Muscle of leg (tissue), 11 donors: Measurements from ENCODE around the gene PROX2. TPM values are rescaled to one million over a fixed set of nuclear protein-coding genes. Genes with fewer than 3 reads are reported as not detected.

ENCODE experiments used
- DNase-seq: peaks from one replicate; pipeline ENCODE4 v3.0.0; 2013
- H3K27ac ChIP-seq: one replicate; pipeline ENCODE4 v1.5.1; 2013; ENCODE audit warnings: mild to moderate bottlenecking, low read length, control low read depth
- H3K27me3 ChIP-seq: one replicate; pipeline ENCODE4 v1.6.1; 2013; ENCODE audit warnings: low read length; ENCODE audit not compliant: control insufficient read depth, insufficient read depth
- H3K36me3 ChIP-seq: one replicate; pipeline ENCODE4 v1.6.1; 2013; ENCODE audit warnings: low read length; ENCODE audit not compliant: control insufficient read depth, insufficient read depth
- H3K4me1 ChIP-seq: one replicate; pipeline ENCODE4 v1.6.1; 2013; ENCODE audit warnings: low read length; ENCODE audit not compliant: control insufficient read depth, insufficient read depth
- H3K4me3 ChIP-seq: one replicate; pipeline ENCODE4 v1.5.1; 2013; ENCODE audit warnings: low read length, control low read depth
- H3K9me3 ChIP-seq: replicated peaks from 2 replicates; pipeline ENCODE4 v1.6.1; 2013; ENCODE audit warnings: low read depth, low read length; ENCODE audit not compliant: control insufficient read depth
- WGBS: methylation state at CpG from one replicate; pipeline ENCODE4 v1.1.5; 2013; ENCODE audit warnings: missing lambda C conversion rate; ENCODE audit not compliant: insufficient coverage; 5-methylcytosine and 5-hydroxymethylcytosine counted together
- polyA plus RNA-seq, 8 donors: library from polyadenylated mRNA; unstranded; fragments of 120-200 nt; gene quantifications; one replicate each; pipeline versions ENCODE4 v1.2.1 to v1.2.3, GENCODE V29; 2013; ENCODE audit warnings: inconsistent platforms in 1 of 8, low replicate concordance in 1 of 8; ENCODE audit not compliant: insufficient read length in 8 of 8, insufficient read depth in 1 of 8
- total RNA-seq: library from RNA; stranded (reverse); fragments of 120-200 nt; gene quantifications from one replicate; pipeline ENCODE4 v1.2.4, GENCODE V29; 2013

The PROX2 gene
- total and polyA plus RNA-seq, 9 donors, result 0.06 to 1.1 (median 0.34) TPM; not detected in 1

DNA sequence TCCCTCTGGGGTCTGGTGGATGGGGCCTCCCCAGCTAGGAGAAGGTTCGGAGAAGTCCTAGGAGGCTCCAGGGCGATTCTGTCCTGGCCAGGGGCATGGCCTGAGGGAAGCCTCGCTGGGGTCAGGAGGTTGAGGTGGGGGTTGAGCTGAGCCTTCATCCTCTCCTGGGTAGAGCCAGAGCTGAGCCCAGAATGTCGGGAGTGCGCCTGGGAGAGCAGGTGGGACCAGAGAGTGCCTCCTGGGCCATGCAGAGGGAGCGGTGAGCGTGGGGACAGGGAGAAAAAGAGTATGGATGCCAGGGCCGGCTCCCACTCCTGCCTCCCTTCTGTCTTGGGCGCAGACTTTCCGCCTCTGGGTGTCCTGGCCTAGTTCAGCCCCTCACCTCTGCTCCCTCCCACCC, 34.0 kb upstream of the PROX2 start:
- H3K36me3 ChIP-seq, result peaks cover 16% of the 10 kb centered on the region
- H3K27me3 ChIP-seq, result no peaks in the 10 kb centered on the region
- no peak overlapping the region for H3K27ac ChIP-seq
- peaks cover 49% of the 10 kb centered on the region for H3K4me1 ChIP-seq
- DNase-seq, result no peak
- H3K4me3 ChIP-seq, result no peak overlapping the region
- no peaks in the 10 kb centered on the region for H3K9me3 ChIP-seq
- WGBS, result 84% methylated on average over 8 of the region's 10 CpGs

DNA sequence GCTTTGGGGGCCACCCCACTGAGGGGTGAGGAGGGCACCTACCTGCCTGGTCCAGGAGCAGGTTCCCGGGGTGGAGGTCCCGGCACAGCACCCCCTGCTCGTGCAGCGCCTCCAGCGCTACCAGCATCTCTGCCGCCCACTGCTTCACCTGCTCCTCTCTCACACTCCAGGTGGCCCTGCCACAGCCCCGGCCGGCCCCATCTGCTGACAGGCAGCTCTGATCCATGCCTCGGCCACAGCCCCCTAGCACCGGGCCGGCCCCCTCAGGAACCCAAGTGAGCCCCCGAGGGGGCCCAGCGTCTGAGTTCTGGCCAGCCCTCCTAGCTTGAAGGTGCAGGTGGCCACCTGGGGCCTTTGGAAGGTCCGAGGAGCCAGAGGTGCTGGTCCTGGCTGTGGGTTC, 33.6 kb upstream of the PROX2 start:
- peaks cover 49% of the 10 kb centered on the region for H3K4me1 ChIP-seq

DNA sequence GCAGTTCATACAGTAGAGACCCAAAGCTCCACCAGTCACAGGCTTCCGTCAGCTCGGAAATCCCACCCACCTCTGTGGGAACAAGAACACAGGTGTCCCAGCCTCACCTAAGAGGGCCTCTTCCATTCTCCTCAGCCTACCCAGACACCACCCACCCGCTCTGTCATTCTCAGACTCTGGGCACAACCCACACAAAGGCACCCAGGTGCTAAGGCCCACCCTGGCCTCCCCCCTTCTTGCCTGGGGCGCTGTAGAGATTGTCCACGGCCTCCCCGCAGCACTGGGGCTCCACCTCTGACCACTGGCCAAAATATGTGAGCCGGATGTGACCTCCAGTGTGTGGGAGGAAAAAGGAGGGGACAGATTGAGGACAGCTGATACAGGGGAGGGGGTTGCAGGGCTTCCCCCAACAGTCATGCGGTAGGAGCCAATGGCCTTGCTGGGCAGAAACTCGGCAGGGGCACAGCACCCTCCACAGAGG, 33.0 kb upstream of the PROX2 start:
- Histone ChIP-seq H3K27ac (no peak overlapping the region), H3K36me3 (peaks cover 25% of the 10 kb centered on the region), H3K27me3 (no peaks in the 10 kb centered on the region), H3K4me3 (no peak overlapping the region), H3K4me1 (peaks cover 47% of the 10 kb centered on the region), H3K9me3 (no peaks in the 10 kb centered on the region)
- no peak for DNase-seq
- 81% methylated on average over 5 of the region's 9 CpGs for WGBS

More for the DNA sequence above, 33.6 kb upstream of the PROX2 start:
- 83% methylated on average over 11 of the region's 14 CpGs for WGBS
- Histone ChIP-seq H3K36me3 (peaks cover 21% of the 10 kb centered on the region), H3K9me3 (no peaks in the 10 kb centered on the region), H3K4me3 (no peak overlapping the region), H3K27me3 (no peaks in the 10 kb centered on the region), H3K27ac (no peak overlapping the region)
- DNase-seq, result no peak

DNA sequence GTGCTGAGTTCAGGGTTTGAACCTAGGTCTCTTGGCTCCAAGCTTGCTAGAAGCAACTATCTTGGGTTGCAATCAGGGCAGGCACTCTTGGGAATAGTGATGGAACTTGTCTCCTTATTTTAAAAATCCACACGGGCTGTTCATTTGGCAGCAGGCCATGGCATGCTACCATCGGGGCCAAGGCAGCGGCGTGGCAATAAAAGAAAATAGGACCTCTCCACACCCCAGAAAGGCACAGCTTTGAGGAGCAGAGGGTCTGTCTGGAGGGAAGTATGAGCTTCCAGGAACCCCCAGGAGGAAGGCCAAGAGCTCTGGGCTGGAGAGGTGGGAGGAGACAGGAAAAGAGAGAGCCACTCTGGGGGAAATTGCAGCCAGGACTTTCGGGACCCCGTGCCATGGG, 31.8 kb upstream of the PROX2 start:
- H3K4me3 ChIP-seq, result no peak overlapping the region
- no peak for DNase-seq
- H3K9me3 ChIP-seq, result no peaks in the 10 kb centered on the region
- peak overlapping the region; percentile 45 for H3K27ac ChIP-seq
- 45% methylated on average over 2 of the region's 6 CpGs for WGBS
- peaks cover 35% of the 10 kb centered on the region for H3K36me3 ChIP-seq
- H3K27me3 ChIP-seq, result no peaks in the 10 kb centered on the region
- H3K4me1 ChIP-seq, result peaks cover 44% of the 10 kb centered on the region

DNA sequence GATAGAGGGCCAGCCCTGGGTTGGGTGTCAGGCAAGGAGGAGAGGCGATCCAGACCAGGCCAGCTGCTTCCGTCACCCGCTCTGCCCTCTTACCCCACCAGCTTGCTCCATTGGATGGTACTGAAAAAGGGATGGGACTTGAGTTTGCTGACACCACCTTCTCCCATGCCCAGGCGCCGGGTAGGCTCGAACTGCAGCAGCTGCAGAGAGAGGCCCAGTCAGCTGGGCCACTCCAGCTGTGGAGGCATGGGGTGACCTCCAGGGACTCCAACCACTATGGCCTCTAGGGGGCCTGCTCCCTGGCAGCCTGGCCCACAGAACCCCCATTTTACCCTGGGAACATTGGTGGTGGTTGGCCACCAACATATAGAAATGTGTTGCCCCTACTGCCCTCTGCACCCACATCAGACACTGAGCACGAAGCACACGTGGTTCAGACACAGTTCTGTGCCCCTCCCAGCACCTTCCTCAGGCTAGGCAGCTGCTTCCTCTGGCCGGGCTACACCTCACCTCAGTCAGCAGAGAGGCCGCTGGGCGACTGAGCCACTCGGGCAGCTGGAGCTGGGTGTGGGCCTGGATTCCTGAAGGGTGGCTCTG, 31.1 kb upstream of the PROX2 start:
- H3K36me3 ChIP-seq, result peaks cover 42% of the 10 kb centered on the region
- no peak overlapping the region for H3K4me3 ChIP-seq
- H3K27me3 ChIP-seq, result no peaks in the 10 kb centered on the region
- 60% methylated on average over 1 of the region's 12 CpGs for WGBS
- no peak for DNase-seq
- H3K9me3 ChIP-seq, result no peaks in the 10 kb centered on the region
- peaks cover 44% of the 10 kb centered on the region for H3K4me1 ChIP-seq
- H3K27ac ChIP-seq, result no peak overlapping the region

DNA sequence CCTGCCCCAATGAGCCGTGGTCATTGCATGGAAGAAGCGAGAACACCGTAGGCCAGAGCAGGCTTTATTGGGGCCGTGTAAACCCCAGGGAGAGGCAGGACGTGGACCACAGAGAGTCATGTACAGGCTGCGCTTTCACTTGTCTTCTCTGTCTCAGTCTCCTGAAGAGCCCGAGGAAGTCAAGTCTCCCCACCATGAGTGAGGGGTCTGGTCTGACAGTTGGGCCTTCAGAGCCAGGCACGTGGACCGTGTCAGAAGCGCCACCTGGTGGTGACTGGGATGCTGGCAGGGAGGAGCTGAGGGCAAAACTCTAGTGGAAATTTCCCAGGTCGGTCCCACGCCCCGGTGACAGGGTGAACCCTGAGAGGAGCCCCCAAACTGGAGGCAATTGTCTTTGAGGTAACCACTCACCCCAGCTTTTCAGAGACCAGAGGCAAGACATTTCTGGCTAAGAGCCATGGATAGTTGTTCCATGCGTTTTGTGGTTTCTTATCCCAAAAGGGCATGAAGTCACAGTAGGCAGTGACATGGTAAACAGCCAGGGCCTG, 29.7 kb upstream of the PROX2 start:
- Histone ChIP-seq H3K27me3 (no peaks in the 10 kb centered on the region), H3K27ac (no peak overlapping the region), H3K36me3 (peaks cover 55% of the 10 kb centered on the region), H3K4me3 (no peak overlapping the region), H3K9me3 (no peaks in the 10 kb centered on the region), H3K4me1 (peaks cover 43% of the 10 kb centered on the region)
- peak; percentile 64 for DNase-seq
- 46% methylated on average over 12 of the region's 14 CpGs for WGBS

DNA sequence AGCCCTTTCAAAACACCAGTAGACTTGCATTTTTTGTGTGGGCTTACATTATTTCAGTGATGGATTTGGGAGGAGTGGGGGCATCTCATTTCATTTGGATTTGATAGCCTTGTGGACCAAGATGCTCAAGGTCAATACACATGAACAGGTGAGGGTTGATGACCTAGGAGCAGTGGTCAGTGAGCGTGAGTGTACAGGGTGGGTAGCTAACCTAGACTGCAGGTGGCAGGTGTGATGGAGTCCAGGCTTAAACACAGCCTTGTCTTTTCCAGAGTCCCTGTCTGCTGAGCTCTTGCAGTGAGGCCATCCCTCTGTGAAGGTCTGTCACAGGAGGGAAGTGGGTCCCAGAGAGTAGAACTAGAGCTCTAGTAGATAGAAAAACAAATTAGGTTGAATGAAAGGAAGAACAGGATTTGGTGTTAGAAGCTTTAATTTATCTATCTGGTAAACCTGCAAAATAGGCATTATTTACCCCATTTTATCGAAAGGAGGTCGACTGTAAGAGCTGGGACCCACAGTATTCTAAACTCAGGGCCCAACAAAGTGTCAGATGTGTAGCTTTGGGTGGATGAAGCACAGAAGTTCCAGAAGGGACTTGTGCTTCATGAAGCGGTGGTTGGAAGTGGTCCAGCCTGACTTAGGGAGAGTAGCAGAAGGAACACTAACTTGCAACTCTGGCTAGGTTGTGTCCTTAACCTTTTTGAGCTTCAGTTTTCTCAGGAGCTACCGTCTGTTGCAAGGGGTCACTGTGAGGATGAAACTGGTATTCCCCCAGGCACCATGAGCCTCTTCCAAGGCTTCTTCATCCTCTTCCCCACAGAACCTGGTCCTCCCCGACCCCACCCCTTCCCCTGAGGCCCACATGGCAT, 28.9 kb upstream of the PROX2 start:
- no peaks in the 10 kb centered on the region for H3K27me3 ChIP-seq
- H3K4me3 ChIP-seq, result no peak overlapping the region
- H3K27ac ChIP-seq, result no peak overlapping the region
- H3K9me3 ChIP-seq, result no peaks in the 10 kb centered on the region
- H3K4me1 ChIP-seq, result peaks cover 37% of the 10 kb centered on the region
- 80% methylated on average over 5 of the region's 6 CpGs for WGBS
- H3K36me3 ChIP-seq, result peaks cover 63% of the 10 kb centered on the region
- no peak for DNase-seq

DNA sequence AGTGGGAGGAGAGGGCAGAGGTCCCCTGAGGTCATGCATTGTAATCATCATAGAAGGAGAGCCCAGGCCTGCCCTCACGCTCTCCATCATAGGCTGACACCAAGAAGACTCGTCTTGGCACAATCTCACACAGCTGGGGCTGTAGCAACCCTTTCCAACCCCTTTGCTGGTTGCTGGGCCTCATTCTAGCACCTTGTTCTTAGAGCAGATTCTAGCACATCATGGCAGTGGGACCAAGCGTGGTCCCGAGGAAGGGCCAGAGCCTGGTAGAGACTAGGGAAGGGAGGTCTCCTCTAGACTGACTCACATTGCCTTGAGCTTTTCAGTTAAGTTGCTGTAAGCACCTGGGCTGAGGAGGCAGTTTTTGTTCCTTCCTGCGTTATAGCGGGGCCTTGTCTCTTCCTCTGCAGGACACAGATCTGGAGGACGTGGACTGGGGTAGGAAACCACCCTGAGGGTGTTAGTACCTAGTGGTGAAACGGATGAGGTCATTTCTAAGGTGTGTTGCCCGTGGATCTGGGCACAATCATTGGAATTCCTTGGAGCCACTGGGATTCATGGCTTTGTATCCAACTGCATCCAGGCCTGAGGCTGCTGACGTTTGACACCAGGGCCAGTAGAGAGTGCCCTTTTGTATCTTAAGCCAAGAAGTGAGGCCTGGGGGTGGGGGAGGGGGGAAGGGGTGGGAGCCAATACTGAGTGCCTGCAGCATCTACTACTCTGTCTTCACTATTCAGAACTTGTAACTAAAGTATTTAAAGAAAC, 27.2 kb upstream of the PROX2 start:
- no peaks in the 10 kb centered on the region for H3K9me3 ChIP-seq
- WGBS, result 79% methylated on average over 6 of the region's 10 CpGs
- no peaks in the 10 kb centered on the region for H3K27me3 ChIP-seq

DNA sequence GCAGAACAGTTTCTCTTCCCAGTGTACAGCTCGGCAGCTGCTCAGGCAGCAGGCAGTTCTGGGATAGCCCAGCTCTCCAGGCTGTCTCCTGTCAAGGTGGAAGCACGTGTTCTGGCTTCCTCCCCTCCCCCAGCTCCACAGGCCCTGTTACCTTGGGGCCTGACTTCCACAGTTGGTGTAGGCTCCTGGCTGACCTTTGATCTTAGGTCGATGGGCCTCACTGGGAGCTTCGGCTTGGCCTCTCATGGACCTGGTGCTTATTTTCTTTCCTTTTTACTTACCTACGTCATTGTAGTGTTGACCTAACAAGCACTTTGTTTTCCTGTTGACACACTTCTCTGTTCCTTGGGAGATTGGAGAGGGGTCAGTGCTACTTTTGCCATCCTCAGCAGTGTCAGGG, 22.7 kb upstream of the PROX2 start:
- Histone ChIP-seq H3K36me3 (peaks cover 87% of the 10 kb centered on the region), H3K27me3 (no peaks in the 10 kb centered on the region), H3K4me3 (no peak overlapping the region), H3K4me1 (no peaks in the 10 kb centered on the region), H3K9me3 (no peaks in the 10 kb centered on the region), H3K27ac (no peak overlapping the region)
- DNase-seq, result no peak
- WGBS, result 79% methylated on average over 4 of the region's 5 CpGs

More for the DNA sequence above, 27.2 kb upstream of the PROX2 start:
- Histone ChIP-seq H3K27ac (no peak overlapping the region), H3K4me3 (no peak overlapping the region), H3K4me1 (peaks cover 27% of the 10 kb centered on the region), H3K36me3 (peaks cover 80% of the 10 kb centered on the region)
- DNase-seq, result no peak

DNA sequence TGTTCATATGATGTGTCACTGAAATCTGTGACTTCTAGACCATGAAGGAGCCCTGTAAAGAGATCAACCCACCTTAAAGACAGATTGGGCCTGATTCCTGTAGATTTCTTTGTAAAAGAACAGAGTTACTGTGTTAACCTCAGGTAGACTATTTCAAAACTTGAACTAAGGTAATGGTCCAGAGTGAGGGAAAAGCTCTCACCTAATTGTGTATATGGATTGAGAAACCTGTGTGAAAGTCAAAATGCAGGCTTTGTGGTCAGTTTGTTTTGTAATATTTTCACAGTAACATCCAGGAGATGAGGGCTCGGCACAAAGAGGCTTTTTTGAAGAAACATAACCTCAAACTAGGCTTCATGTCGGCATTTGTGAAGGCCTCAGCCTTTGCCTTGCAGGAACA, 22.1 kb upstream of the PROX2 start:
- no peak overlapping the region for H3K27ac ChIP-seq
- no peaks in the 10 kb centered on the region for H3K9me3 ChIP-seq
- DNase-seq, result no peak
- H3K4me3 ChIP-seq, result no peak overlapping the region
- no peaks in the 10 kb centered on the region for H3K4me1 ChIP-seq
- no CpG with 5 or more reads among the region's 2 CpGs for WGBS
- H3K36me3 ChIP-seq, result peaks cover 89% of the 10 kb centered on the region
- H3K27me3 ChIP-seq, result no peaks in the 10 kb centered on the region
